GM18868 (cell line): ENCODE results near the gene NAALADL2.
"Not testable (repeated sequence)": the region's sequence is repeated elsewhere in the genome, so short reads cannot be mapped to it uniquely, and the experiment has no call there.

Source experiments
- ATAC-seq: cut with Tn5 transposase; IDR thresholded peaks from one replicate; pipeline ENCODE4 v1.9.1; 2021; ENCODE audit warnings: mild to moderate bottlenecking, moderate library complexity; ENCODE audit not compliant: unreplicated experiment

Gene NAALADL2

DNA sequence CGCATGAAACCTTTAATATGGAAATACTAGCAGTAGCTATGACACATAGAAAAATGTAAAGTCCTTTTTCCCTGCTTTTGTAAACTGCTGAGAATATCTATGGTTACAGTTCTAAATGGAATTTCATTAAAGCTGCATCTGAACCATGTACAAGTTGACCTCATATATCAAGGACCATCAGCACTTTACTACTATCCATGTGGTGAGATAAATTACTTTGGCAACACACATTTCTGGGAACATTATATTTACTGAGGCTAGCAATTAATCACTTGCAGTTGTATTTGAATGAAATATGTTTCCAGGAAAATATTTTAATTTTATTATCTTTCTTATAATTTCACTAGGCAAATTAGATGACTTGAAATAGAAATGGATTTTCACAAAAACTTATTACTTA is 545.5 kb downstream of the NAALADL2 start:
- ATAC-seq = no peak

DNA sequence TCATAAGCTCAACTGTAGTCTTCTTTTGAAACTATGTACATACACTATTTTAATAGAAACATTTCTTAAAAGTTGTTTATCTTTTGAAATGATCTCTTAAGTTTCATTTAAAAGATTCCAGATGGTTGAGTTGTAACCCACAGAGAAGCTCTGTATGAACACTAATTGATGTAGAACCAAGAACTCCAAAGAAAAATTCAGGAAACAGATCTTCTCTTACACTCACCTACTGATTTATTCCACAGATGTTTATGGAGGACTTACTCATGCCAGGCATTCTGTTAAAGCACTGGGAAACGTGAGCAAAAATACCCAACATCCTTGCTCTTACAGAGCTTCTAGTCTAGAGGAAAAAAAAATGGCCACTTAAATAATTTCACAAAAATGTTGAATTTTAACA is 551.1 kb downstream of the NAALADL2 start:
- no peak for ATAC-seq

GRCh38 chr3:175411405-175411804 is 552.3 kb downstream of the NAALADL2 start:
- ATAC-seq = no peak

GRCh38 chr3:175411946-175412345 is 552.8 kb downstream of the NAALADL2 start:
- no peak for ATAC-seq

GRCh38 chr3:175413926-175414325 is 554.8 kb downstream of the NAALADL2 start:
- ATAC-seq = no peak

DNA sequence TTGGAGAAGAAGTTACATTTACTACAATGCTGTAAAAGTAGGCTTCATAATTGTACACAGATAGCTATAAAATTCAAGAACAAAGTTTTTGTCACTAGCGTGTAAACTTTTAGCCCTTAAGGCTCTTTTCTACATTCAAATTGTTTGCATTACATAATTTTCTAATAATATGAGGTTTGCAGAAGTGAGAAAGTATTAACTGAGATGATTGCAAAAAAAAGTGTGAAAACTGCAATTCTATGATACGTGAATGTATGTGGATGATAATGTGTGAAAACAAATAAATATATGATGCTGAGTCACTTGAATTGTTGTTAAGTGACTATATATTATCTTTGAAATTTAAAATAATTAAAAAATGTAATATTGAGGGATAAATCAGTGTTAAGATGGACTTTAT is 557.5 kb downstream of the NAALADL2 start:
- ATAC-seq = no peak

GRCh38 chr3:175417426-175417825 is 558.3 kb downstream of the NAALADL2 start:
- ATAC-seq = no peak

GRCh38 chr3:175421902-175422301 is 562.8 kb downstream of the NAALADL2 start:
- ATAC-seq = no peak

DNA sequence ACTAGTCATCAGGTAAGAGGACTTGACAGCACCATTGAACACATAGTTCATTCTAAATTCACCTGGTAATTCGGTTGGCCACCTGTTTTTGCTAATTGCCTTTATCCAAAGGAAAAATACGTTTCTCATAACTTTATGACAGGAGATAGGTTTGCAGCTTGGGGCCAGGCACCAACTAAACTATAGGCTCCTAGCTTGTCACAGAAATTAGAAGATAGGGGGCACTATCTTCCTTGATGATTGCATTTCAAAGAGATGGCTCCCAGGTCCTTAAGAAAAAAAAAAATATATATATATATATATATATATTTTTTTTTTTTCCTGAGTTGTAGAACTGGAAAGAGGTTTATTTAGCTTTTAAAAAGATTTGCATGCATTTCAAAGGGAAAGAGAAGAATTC is 563.6 kb downstream of the NAALADL2 start:
- ATAC-seq = peak; percentile 76

DNA sequence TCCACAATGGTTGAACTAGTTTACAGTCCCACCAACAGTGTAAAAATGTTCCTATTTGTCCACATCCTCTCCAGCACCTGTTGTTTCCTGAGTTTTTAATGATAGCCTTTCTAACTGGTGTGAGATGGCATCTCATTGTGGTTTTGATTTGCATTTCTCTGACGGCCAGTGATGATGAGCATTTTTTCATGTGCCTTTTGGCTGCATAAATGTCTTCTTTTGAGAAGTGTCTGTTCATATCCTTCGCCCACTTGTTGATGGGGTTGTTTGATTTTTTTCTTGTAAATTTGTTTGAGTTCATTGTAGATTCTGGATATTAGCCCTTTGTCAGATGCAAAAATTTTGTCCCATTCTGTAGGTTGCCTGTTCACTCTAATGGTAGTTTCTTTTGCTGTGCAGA is 564.7 kb downstream of the NAALADL2 start:
- ATAC-seq = not testable (repeated sequence)

GRCh38 chr3:175426805-175427204 is 567.7 kb downstream of the NAALADL2 start:
- no peak for ATAC-seq

DNA sequence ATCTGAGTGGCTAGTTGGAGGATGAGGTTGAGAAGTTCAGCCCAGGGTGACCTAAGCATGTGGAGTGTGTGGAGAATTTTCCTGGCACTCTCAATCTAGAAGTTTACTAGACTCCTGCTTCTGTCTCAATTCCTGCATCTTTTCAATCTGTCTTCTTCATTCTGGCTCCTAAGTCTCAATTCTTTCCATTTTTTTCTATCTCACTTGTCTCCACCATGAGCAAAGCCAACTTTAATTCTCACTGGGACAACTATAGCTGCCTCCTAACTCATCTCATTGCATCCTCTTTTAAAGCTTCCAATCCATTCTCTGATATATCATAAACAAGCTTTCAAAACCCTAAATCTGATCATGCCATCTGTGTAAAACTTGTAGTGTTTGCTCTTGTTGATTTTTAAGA is 569.3 kb downstream of the NAALADL2 start:
- no peak for ATAC-seq

GRCh38 chr3:175430983-175431773 is 572.0 kb downstream of the NAALADL2 start:
- ATAC-seq = no peak

DNA sequence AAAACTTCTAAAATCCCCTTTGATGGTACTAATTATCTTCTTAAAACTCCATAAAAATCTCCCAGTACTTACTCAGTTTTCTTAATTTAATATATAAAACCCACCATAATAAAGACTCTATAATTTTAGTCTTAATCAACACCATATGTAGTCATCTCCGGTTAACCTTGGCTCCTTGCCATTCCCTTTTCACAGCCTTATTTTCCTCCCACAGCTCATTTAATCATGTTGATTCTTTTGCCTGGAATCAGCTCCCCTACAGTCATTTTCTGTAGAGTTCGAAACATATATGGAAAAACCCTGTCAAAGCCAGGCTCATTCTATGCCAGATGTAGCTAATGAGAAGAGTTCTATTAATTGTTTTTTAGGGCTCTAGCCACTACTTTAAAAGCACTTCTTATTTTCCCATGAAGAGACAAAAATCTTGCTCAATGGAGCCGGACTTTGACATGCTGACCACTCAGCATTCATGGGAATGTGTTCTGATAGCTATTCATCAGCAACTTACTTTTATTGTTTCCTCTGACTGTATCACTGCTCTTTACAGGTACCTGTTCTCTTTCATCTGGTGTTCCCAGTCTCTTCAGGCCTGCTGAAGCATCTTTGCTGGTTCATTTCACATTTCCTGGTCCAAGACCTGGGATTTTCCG is 573.4 kb downstream of the NAALADL2 start:
- ATAC-seq = no peak

DNA sequence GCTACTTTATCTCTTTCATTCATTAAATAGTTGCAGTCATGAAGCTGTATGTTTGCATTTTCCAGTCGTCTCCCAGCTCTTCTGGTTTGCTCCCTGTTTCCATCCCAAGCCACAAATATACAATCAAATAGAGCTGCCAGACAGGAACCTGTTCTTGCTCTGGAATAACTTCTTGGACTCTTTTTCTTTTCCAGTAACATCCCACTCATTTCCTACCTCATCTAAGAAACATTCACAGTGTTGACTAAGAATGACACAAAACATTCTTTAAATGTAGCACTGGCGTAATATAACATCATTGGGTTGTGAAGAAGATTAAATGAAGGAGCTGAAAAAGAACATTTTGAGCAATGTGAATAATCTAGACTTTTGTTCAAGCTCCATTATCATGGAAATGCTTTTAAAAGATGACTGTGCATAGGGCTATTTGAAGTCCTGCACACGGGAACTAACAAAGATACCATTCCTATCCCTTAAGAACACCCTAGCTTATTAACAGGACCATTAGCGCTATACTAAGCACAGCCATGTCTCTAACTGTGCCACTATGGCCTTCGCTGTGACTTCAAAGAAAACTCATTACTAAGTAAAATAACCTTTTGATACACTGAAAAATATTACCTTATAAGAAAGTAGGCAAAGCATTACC is 574.0 kb downstream of the NAALADL2 start:
- no peak for ATAC-seq

DNA sequence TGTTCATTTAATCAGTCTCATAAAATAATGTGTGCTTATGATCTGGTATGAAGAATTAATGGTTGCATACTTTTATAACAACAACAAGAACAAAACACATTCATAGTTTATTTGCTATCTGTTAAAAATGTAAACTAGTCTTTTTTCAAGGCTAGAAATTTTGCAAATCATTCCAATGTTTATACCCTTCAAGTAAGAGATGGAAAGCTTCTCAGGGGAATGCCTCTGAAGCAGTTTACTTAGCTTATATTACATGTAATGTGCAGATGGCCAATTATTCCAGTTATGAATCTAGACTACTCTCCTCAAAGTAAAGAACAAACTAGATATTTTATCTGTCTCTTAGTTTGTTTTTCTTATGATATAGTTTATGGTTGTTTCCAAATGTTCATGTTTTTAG is 575.4 kb downstream of the NAALADL2 start:
- no peak for ATAC-seq

DNA sequence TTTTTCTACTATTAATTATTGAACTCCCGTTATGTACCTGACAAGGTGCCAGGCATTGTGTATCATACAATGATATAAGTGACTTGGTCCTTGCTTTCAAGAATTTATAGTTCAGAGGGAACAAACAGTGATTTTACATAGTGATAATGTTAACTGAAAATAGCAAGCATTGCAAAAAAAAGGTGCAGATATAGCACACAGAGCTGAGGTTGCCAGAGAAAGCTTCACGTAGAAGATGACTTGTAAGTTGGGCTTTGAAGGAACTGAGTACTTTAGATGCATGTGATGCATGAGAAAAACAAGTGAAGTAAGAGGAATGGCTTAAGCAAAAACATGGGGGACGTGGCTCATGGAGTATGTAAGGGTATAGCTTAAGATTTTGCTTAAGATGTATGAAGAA is 584.5 kb downstream of the NAALADL2 start:
- ATAC-seq = no peak

DNA sequence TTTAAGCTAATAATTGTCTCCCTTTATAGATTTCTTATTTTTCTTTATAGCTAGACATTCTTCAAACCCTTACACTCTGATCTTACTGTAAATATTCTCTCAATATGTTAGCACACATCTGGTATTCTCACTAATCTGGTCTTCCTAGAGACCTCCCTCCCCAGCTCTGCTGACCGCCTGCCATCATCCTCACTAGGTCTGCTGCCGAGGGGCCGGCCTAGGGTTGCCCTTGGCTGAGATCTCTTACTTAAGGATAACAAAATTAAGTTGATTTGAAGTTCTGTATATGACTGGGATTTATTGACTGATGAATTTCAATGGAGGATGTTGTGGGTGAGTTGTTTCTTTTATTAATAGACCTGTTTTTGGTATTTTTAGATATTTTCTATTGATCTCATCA is 586.6 kb downstream of the NAALADL2 start:
- ATAC-seq = no peak

DNA sequence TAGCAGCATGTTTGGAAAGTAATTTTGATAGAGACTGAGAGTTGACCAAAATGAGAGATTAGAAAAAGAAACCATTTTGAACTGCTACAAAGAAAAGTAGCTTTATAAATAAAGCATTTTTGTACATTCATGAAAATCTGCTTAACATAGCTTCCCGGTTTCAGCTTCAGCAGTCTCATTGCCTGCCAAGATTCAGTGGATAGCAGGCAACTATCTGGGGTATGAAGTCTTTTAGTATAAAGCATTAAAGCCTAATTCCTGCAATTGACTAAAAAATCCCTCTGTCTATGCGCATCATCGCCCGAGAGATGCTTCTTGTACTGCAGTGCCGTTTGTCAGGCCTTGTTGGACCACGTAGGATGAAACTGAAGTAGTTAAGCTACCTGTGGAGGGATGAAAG is 588.4 kb downstream of the NAALADL2 start:
- ATAC-seq = no peak

- no peak for ATAC-seq
Observed at GRCh38 chr3:175453361-175453760, 594.2 kb downstream of the NAALADL2 start.

GRCh38 chr3:175456466-175456865 is 597.3 kb downstream of the NAALADL2 start:
- no peak for ATAC-seq

- peak; percentile 97 for ATAC-seq
Observed at GRCh38 chr3:175457301-175457700, 598.2 kb downstream of the NAALADL2 start.
